NCI-H748 (cell line): ENCODE measurements around the gene CEP72.
"Not testable (repeated sequence)": the region's sequence is repeated elsewhere in the genome, so short reads cannot be mapped to it uniquely, and the experiment has no call there.

Source experiments
- DNase-seq: peaks from one replicate; lab custom pipeline; 2025; ENCODE audit not compliant: unreplicated experiment; lab: John Stamatoyannopoulos, UW

CEP72 gene

DNA sequence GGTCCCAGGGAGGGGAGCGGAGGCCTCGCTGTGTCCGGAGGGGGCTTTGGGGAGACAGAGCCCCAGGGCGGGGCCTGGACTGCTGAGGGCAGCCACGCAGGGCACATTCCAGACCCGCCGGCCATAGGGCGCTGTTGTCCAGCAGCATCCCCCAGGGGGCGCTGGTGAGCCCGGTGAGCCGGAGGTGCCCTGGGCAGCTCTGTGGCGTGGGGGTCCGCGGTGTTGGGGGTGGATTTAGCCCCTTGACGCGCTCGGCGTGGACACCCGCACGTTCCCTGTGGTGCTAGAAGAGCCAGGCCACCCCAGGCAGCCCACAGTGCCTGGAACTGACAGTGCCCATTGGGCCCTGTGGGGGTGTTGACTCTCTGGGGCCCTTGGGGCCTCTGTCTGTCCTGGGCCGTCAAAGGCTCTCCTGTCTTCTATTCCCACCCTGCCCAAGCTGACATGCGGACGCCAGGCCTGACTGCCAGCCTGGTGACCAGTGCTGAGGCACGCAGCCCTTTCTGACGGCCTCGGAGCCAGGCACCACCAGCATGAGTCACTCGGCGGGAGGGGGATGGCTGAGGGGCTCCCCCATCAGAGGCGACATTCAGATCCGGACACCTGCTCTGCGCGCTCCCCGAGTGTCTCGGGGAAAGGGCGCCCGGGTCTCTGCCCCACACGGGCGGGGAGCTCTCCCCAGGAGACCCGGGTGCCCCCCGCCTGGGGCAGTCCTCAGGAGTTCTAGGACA lies 57.1 kb downstream of the CEP72 start:
- DNase-seq, result no peak

DNA sequence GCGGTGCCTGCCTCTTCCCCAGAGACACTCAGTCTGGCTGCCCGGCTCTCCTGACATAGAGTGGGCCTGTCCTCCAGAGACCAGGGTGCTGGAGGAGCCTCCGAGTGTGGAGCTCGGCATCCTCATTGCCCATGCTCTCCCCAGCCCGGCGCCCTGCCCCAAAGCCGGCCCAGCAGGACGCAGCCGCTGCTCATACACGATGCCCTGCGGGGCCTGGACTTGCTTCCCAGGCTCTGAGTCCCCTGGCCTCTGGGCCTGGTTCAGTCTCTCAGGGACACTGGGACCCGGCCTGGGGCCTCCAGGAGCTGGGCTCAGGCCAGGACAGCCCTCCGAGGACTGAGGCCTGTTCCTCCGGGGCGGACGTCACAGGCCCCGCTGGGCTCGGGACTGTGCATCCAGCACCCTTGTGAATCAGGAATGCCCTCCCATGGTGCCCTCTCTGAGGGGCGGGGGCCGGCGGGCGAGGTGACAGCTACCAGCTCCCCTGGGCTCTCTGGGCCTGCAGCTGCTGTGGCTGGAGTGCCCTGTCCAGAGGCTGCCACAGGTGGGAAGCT lies 57.8 kb downstream of the CEP72 start:
- DNase-seq, result no peak

DNA sequence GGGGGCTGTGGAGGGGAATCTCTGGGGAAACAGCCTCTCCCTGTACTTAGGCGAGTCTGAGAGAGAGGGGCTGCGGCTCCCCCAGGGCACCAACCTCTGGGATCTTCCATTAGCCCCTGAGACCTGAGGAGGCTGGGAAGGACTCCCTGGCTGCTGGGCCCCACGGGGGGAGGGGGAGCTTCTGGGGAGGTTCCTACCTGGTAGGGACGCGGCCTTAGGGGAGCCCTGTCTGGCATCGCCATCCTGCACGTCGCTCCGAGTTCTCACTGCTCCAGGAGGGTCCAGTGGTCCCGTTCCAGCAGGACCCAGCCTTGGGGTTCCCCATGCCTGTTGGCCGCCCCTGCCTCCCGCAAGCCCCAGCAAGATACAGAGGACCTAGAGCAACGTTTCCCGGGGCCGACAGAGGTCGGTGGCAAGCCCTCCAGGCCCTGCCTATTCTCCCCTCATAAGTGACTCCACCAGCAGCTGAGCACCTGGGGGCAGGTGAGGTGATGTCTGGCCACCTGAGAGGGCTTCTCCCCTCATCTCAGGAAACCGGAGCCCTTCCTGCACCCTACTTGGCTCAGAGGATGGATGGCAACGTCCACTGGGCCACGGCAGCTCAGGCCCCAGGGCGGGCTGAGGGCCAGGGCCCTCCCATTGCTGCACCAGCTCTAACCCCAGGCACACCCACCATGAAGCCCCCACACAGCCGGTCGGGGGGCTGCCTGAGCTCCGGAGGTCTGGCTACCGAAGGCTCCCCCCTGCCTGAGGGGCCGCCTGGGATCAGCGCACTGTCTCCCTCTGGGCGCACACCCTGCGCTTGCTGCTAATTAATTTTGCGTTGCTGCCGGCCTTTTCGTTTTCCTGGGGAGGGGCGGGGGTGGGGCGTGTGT lies 58.5 kb downstream of the CEP72 start:
- DNase-seq, result no peak

DNA sequence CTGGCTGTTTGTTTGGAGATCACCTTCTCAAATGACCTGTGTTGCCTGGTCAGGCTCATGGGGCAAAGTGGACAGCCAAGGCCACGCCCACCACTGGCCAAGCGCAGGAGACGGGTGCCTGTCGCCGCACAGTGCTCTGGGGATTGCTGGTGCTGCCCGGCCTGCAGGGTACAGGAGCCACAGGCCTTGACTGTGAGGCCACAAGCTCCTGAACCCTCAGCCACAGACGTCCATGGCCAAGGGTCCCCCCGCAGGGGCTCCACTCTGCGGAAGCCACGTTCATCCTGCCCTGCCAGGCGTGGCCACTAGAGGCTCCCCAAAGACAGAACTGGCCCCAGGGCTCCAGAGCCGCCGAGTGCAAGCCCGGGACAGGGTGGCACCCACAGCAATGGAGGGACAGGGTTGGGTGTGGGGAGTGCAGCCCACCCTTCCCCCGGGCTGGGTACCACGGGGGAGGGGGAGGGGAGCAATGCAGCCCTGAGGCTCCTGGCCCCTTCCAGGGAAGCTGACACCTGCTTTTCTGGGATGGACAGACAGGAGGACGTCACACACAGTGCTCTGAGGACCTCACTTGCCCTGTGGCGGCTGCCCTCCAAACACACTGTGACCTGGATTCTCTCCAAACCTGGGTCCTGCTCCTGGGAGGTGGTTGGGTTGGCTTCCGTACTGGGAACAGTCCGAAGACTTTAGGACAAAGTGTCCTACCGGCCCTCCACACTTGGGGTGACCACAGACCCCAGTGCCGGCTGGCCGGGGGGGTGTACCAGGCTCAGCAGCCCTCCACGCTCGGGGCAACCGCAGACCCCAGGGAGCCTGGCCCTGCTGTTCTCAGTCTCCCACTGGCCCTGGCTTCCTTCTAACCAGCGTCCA lies 59.6 kb downstream of the CEP72 start:
- DNase-seq, result peak; percentile 93

DNA sequence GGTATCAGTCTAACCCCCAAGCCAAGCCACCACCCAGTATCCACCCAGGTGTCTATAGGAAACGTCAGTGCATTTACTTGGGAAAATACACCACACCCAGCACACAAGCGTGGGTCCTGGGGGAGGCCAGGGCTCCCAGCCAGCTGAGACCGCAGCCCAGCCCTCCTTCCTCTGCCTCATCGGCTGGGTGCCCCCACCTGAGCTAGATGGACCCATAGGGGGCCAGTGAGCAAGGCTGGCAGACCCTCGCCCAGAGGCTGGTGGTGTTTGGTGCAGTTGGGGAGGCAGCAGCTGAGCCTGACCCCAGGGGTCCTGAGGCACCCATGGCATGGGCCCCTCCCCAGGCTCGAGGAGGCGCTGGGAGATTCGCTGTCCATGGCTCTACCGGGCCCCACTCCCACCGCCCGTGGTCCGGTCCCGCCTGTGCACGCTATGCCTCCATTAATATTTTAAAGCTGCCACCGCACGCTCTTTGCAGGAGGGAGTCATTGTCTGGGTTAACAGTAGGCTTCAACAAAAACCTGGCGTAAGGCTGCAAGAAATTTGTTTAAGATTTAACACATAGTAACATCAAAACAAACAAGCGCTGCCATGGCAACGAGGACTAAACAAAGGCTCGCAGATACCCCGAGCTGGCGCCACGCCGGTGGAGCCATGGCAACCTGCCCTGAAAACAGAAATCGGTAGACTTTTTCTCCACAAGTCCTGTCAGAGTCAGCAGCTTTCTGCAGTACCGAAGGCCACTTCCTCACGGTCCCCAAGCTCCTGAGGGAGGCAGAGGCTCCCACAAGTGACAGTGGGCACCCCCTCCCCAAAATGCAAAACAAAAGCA lies 60.4 kb downstream of the CEP72 start:
- DNase-seq, result peak; percentile 100

DNA sequence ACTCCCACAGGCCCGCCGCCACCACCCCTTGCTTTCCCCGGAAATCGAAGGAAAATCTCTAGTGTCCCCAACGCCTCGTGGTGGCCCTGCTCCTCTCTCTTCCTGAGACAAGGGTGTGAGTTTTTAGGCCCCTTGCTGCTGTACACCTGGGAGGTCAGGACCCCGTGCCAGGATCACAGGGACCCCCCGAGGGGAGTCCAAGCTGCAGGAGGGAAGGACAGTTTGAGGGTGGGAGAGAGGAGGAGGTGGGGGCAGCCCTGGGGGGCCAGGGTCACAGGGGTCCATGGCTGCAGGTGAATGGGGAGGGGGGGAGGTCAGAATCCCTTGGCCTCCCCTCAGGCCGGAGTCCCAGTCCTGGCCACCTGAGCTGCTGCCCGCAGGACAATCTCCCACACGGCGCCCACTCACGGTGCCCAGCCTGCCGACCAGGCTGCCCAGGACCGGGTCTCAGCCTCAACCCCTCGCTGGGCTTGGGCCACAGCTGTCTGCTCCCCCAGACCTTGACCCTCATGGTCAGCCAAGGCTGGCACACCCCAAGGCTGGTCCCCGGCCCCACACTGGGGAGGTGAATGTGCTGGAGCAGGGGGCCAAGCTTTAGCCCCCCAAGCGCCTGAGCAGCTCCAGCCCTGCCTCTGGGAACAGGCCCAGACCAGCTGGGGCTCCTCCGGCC lies 61.2 kb downstream of the CEP72 start:
- DNase-seq, result no peak

DNA sequence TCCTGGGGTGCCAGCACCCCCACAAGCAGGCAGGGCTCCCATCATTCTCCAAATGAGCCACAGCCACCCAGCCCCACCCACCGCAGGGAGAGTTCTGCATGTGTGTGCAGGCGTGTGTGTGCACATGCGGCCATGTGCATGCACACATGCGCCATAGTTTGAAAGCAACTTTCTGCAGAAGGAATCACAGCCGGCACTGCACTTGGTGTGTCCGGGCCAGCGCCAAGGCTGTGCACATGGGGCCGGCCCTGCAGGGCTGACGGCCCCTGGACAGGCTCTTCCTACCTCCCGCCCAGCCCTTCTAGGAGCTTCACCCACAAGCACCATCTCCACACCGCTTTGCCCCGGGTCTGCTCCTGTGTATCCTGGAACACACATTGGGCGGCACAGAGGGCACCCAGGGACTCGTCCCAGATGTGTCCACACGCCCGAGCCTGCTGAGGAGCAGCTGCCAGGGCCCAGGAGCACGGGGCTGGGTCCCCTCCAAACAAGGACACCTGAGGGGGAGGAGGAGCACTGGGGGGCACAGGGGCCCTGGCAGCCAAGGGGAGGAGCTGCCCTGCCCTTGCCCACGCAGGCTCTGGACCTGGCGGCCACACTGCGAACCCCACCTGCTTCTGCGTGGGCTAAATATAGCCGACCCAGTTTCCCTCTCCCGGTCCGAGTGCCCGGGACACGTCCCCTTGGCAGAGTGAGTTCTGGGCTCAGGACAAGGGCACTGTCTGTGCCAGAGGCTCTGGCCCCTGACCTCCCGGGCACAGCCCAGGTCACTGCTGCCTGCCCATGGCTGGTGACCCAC lies 61.9 kb downstream of the CEP72 start:
- no peak for DNase-seq

DNA sequence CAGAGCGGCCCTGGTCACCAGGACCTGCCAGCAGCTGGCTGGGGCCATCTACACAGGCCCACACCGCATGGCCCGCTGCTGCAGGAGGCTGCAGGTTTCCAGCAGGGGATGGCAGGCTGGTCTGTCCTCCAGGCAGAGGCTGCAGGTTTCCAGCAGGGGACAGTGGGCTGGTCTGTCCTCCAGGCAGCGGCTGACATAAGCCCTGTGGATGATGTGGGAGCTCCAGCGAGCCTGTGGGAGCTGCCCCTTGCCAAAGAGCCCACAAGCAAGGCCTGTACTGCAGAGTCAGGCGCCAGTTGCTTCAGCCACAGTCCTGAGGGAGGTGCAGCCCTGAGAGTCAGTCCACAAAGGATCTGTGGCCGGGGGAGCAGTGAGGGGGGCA lies 62.5 kb downstream of the CEP72 start:
- DNase-seq, result peak; percentile 57

DNA sequence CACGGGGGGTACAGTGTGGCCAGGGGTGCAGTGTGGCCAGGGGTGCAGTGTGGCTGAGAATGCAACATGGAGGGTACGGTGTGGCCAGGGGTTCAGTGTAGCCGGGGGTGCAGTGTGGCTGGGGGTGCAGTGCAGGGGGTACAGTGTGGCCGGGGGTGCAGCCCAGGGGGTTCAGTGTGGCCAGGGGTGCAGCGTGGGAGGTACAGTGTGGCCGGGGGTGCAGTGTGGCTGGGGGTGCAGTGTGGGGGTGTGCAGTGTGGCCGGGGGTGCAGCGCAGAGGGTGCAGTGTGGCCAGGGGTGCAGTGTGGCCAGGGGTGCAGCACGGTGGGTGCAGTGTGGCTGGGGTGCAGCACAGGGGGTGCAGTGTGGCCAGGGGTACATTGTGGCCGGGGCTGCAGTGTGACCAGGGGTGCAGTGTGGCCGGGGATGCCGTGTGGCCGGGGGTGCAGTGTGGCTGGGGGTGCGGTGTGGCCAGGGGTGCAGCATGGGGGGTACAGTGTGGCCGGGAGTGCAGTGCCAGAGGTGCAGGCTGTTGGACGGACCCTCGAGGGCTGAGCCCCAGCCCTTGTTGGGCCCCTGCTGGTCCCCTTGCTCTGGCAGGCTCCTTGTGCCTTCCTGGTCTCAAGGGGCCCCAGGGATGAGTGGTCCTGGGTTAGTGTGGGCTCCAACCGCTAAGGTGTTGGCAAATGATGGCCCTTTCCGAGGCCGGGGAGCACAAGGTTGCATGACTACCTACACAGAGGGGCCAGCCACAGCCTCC lies 63.2 kb downstream of the CEP72 start:
- DNase-seq, result no peak

DNA sequence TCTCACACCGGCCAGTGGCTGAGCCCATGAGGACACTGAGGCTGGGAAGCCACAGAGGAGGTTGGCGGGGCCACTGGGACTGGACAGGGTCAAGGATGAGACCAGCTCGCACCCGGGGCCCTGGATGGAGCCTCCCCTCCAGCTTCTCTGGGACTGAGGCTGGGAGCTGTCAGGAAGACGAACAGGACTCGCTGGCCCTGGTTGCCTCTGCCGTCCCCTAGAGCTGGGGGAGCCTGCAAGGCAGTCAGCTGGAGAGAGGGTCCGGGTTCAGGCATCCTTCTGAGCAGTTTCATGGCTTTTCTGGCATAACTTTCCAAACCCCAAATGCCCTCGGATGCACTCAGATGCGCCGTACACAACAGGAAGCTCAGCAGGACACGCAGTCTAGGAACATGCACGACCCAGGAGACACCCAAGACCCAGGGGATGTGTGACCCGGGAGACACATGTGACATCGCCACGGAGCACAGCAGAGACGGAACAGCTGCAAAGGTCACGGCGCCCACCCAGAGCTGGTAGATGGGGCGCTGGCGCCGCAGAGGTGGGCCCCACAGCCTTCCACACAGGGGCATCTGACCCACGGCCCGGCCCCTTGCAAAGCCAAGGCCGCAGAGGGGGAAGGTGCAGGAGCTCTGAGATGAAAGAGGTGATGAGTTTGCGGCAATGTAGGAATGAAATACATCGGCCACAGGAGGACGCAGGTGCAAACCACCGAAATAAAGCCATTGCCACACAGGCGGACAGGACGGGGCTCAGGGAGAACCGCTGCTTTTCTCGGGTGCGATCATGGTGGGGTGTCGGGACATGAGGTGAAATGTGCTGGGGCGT lies 63.9 kb downstream of the CEP72 start:
- no peak for DNase-seq

DNA sequence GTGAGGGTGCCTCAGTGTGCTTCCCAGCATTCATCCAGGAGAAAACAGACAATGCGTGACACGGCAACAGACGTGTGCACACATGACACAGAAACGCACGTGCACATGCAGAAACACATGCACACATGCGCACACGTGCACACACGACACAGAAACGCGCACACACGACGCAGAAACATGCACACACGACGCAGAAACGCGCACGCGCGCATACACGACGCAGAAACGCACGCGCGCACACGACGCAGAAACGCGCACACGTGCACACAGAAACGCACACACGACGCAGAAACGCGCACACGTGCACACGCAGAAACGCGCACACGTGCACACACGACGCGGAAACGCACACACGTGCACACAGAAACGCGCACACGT lies 64.5 kb downstream of the CEP72 start:
- DNase-seq, result no peak

DNA sequence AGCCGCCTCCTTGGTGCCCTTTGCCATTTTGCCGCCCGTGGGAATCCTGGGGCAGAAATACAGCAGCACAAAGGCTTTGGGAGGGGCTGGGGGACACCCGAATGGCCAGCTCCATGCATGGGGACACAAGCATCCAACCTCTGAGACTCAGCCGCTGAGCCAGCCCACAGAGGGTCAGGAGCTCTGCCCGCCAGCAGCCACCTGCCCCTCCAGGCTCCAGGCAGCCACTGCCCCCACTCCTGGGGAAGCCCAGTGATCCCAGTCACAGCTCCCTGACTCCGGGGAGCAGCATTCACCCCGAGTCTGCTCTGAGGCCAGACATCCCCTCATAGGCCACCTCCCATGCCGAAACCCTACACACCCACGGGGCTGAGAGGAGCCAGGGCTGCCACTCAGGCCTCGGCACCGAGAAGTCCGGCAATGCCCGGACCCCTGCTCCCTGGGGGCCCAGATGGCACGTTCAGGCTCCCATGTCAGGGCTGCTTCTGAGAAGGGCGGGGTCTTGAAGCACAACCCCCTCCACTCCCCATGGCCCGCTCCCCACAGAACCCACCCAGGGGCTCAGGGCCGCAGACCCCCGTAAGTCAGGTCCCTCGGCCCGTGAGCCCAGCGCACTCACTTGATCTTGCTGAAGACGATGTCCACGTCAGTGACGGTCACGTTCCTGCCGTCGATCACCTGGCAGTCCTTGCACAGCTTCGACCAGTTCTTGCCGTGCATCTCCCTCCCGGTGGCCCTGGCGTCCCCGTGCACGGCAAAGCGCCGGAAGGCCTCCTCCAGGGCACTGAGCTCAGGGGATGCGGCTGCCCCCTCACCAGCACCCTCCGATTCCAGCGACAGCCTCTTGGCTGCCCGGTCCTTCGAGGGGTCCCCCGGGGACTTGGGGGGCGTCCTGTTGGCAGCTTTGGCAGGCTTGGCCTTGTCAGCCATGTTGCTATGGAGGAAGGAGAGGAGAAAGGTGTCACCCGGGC lies 65.3 kb downstream of the CEP72 start:
- DNase-seq, result no peak

DNA sequence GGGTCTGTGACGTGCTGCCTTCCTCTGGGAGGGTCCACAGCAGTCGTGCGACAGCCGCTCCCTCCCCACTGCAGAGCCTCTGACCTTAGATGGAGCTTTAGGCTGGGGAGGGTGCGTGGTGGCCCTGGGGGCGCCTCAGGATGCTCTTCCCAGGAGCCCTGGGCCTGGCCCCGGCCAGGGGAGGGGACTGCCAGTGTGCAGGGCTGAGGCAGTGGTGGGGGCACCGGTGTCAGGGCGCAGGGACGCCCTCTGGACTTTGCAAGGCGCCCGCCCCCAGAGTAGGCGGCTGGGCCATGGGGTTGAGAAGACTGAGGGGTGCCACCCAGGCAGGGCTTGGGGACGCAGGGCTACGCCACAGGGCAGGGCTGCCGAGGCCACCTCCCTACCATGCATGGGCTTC lies 66.4 kb downstream of the CEP72 start:
- DNase-seq, result not testable (repeated sequence)

DNA sequence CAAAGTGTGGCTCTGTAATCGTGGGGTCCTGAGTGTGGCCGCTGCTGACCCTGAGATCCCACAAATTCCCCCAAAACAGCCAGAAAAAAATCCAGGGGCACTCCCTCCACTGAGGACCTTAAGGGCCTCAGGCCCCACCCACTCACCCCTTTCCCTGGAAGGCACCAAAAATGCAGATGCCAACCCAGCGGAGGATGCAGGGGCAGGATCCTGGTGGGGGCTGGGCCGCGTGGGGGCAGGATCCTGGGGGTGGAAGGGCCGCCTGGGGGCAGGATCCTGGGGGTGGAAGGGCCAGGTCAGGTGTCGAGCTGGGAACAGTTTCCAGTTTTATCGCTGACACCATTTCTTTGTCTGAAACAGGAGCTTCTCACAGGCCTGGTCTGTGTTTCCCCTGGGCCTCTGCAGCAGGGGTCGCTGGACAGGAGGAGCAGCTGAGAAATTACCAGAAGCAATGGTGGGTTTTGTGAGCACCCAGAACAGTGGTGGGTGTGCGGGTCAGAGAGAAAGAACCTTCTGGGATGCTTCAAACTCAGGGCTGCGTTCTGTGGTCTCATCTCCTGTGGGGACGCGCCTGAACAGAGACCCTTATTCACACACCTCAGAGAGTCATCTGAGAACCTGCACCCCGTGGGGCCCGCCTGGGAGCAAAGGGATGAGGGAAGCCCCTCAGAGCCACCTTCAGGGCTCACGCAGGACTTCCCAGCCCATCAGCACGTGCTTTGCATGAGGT lies 67.2 kb downstream of the CEP72 start:
- DNase-seq, result not testable (repeated sequence)

DNA sequence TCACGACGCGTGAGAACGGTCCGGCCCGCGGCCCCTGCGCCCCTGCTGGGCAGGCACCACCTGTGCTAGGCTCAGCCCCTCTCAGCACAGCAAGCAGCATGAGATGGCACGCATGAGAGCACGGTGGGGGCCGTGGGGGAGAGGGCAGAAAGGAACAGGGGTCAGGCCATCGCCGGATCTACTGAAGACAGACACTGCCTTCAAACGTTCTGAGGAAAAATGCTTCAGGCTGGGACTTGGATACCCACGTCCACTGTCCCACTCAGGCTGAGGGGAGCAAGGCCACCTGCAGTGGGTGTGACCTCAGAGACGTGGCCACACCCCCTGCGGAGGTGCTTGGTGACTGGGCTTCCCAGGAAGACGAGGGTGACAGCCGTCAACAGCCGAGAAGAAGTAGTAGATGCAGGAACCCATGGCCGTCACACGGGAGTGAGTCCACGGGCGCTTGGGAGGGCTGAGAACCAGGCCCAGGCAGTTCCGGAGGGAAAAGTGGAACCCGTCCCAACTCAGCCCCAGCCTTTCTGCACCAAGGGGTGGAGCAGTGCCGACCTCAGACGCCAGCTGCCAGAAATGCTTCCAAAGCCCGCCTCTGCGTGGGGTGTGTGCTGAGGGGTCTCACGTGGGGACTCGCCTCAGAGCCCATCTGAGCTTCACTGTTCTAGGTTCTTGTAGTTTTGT lies 68.1 kb downstream of the CEP72 start:
- not testable (repeated sequence) for DNase-seq
